K562 (cell line): ENCODE measurements around the gene SENP1. TPM values are rescaled to one million over a fixed set of nuclear protein-coding genes. Genes with fewer than 3 reads are reported as not detected.

Source experiments
- ATAC-seq: fragments of 200-7000 bp; cut with Tn5 transposase; 3 replicates; pipeline ENCODE4 v1.9.1; 2020; ENCODE audit warnings: moderate library complexity
- BruUV-seq: library from RNA; stranded (reverse); fragments of 400-500 nt; replicated peaks from 2 replicates; lab custom pipeline; 2021; lab: Mats Ljungman, UMichigan
- CTCF ChIA-PET: fragments of 300-600 bp; formaldehyde crosslinking; extraction: SDS; loops from one replicate; lab custom pipeline; 2021; ENCODE audit warnings: low intra/inter-chr PET ratio; lab: Yijun Ruan, JAX
- POLR2A ChIA-PET: fragments of 300-600, 350-650 bp; sonication (Branson Sonifier 250); formaldehyde crosslinking; extraction: SDS; loops from one replicate; lab custom pipeline; 2021; ENCODE audit warnings: antibody characterized with exemption, inconsistent platforms; lab: Yijun Ruan, JAX
- DNase-seq, 4 experiments: peaks; one replicate each; pipeline versions ENCODE4 v3.0.0 to v3.0.0-alpha.2; 2011 to 2018; ENCODE audit warnings: low spot score in 3 of 4, mixed read lengths in 3 of 4; ENCODE audit errors: extremely low read depth in 1 of 4
- FAIRE-seq: peaks from 2 replicates; lab custom pipeline; 2011; peaks lifted over from hg19 to GRCh38; lab: Jason Lieb, UNC
- H2AFZ ChIP-seq: 2 replicates; pipeline ENCODE4 v1.6.0; 2011; ENCODE audit warnings: low read depth, low read length, control low read depth, inconsistent platforms
- H3K27ac ChIP-seq: fragments of 200-600 bp; 3 replicates; pipeline ENCODE4 v1.8.0; 2011; ENCODE audit warnings: low read depth, mild to moderate bottlenecking, control low read depth, inconsistent platforms, low read length, moderate library complexity, mixed read lengths; ENCODE audit errors: extremely low read depth
- H3K27me3 ChIP-seq, 2 experiments: fragments of 300-600 bp in 1 of 2; 2 replicates in 1 of 2; 3 replicates in 1 of 2; pipeline versions ENCODE4 v1.6.0 to v1.8.0; 2011; ENCODE audit warnings: inconsistent platforms in 2 of 2, low read length in 2 of 2, mild to moderate bottlenecking in 1 of 2, mixed read lengths in 1 of 2, moderate library complexity in 1 of 2; ENCODE audit not compliant: control insufficient read depth in 2 of 2, insufficient read depth in 2 of 2
- H3K36me3 ChIP-seq: fragments of 300-600 bp; 3 replicates; pipeline ENCODE4 v1.8.0; 2011; ENCODE audit warnings: mild to moderate bottlenecking, low read length, inconsistent platforms; ENCODE audit not compliant: control insufficient read depth, insufficient read depth
- H3K4me1 ChIP-seq, 2 experiments: fragments of 200-600 bp in 1 of 2; replicated peaks in 1 of 2; 2 replicates in 1 of 2; 3 replicates in 1 of 2; pipeline versions ENCODE4 v1.5.1 to v1.8.0; 2011; ENCODE audit warnings: inconsistent platforms in 2 of 2, low read length in 2 of 2, mild to moderate bottlenecking in 1 of 2, mixed read lengths in 1 of 2, moderate library complexity in 1 of 2; ENCODE audit not compliant: control insufficient read depth in 2 of 2, insufficient read depth in 2 of 2
- H3K4me2 ChIP-seq: 2 replicates; pipeline ENCODE4 v1.6.1; 2011; ENCODE audit warnings: low read length, control low read depth, inconsistent platforms, mixed read lengths; ENCODE audit not compliant: insufficient read depth
- H3K4me3 ChIP-seq: fragments of 200-600 bp; sonication (generic), shearing (Covaris generic); 2 replicates; pipeline ENCODE4 v1.5.1; 2016; ENCODE audit warnings: control low read depth, inconsistent platforms
- H3K79me2 ChIP-seq: fragments of 200-600 bp; 3 replicates; pipeline ENCODE4 v1.8.0; 2011; ENCODE audit warnings: low read length, inconsistent platforms; ENCODE audit not compliant: control insufficient read depth, insufficient read depth
- H3K9ac ChIP-seq, 2 experiments: 2 replicates each; pipeline versions ENCODE4 v1.6.0 to v1.6.1; 2011; ENCODE audit warnings: low read depth in 2 of 2, low read length in 2 of 2, control low read depth in 1 of 2, inconsistent platforms in 1 of 2, mild to moderate bottlenecking in 1 of 2, mixed read lengths in 1 of 2; ENCODE audit not compliant: insufficient read depth in 1 of 2
- H3K9me1 ChIP-seq: one replicate; pipeline ENCODE4 v1.6.0; 2011; ENCODE audit warnings: inconsistent platforms, mild to moderate bottlenecking, low read length, moderate library complexity; ENCODE audit not compliant: control insufficient read depth, insufficient read depth
- H3K9me3 ChIP-seq: replicated peaks from 2 replicates; pipeline ENCODE4 v1.5.1; 2011; ENCODE audit warnings: low read depth, low read length, inconsistent platforms; ENCODE audit not compliant: control insufficient read depth, insufficient read depth
- H4K20me1 ChIP-seq: replicated peaks from 2 replicates; pipeline ENCODE4 v1.6.1; 2011; ENCODE audit warnings: low read length, inconsistent platforms, mixed read lengths; ENCODE audit not compliant: control insufficient read depth, insufficient read depth
- CEBPZ ChIP-seq: fragments of 150-350 bp; IDR thresholded peaks from 2 replicates; pipeline ENCODE4 v1.6.1; 2014; ENCODE audit warnings: low read depth, mild to moderate bottlenecking, low read length, borderline replicate concordance
- SAP30 ChIP-seq: fragments of 200-600 bp; sonication (generic); IDR thresholded peaks from 2 replicates; pipeline ENCODE4 v1.6.1; 2012; ENCODE audit warnings: borderline replicate concordance, low read depth, mild to moderate bottlenecking, moderate library complexity, low read length, control low read depth, inconsistent platforms; ENCODE audit not compliant: insufficient read depth, poor library complexity, severe bottlenecking
- WGBS: fragments of 100-300 bp; shearing (Covaris generic); methylation state at CpG from one replicate; pipeline ENCODE4 v1.1.6; 2016; ENCODE audit warnings: low coverage, mixed read lengths; ENCODE audit not compliant: insufficient coverage; ENCODE audit errors: missing lambda C conversion rate; 5-methylcytosine and 5-hydroxymethylcytosine counted together
- in situ Hi-C: fragments of 300-500 bp; cut with MboI; formaldehyde crosslinking; loops from 4 replicates; pipeline ENCODE4 v1.15.0; 2018; ENCODE audit warnings: inconsistent platforms, mixed read lengths
- intact Hi-C: fragments of 100-400 bp; cut with micrococcal nuclease; formaldehyde crosslinking; loops from 2 replicates; pipeline ENCODE4 v1.14.2; 2022
- polyA plus RNA-seq, 8 experiments: library from polyadenylated mRNA; depleted of rRNA in 4 of 8; stranded (reverse) in 5 of 8; unstranded in 3 of 8; fragments of >200 nt; fragmentation: Nextera tagmentation in 2 of 8; fragmentation: Illumina TruSeq in 1 of 8; extraction: Ambion mirVana in 2 of 8; extraction: Trizol in 1 of 8; gene quantifications; 2 replicates each; pipeline versions ENCODE4 v1.2.1 to v1.2.3, GENCODE V29; 2011 to 2014; ENCODE audit warnings: inconsistent platforms in 1 of 8, missing spikeins in 1 of 8
- total RNA-seq, 7 experiments: library from RNA; depleted of rRNA in 6 of 7; stranded (reverse); fragments of >200 nt in 6 of 7; fragmentation: Illumina TruSeq in 2 of 7; extraction: Trizol in 2 of 7; gene quantifications; 2 replicates each; pipeline versions ENCODE4 v1.2.1 to v1.2.3, GENCODE V29; 2011 to 2021; ENCODE audit warnings: low replicate concordance in 1 of 7

The SENP1 gene
- total and polyA plus RNA-seq, 9 of the 15 experiments (the other 6 are each of a cell fraction or from before 2014, with no cell fraction given): 15.5 to 59.0 (median 36.3) TPM

GRCh38 chr12:48143898-48144297, 38.0 kb upstream of the SENP1 start:
- ChIA-PET CTCF (no interaction called here), POLR2A (interaction anchor here (0.7 kb wide), 1 partner anchor 9 kb away, joined by 4 read pairs; no protein-coding TSS in a partner anchor)
- Histone ChIP-seq H3K36me3 (peaks cover 77% of the 10 kb centered on the region; the same call in 2 of the 3 replicates), H3K79me2 (no peaks in the 10 kb centered on the region), H3K9me1 (no peaks in the 10 kb centered on the region), H3K4me3 (no peak overlapping the region), H3K9ac (no peak overlapping the region), H3K27me3 (no peaks in the 10 kb centered on the region), H3K27ac (no peak overlapping the region), H3K9me3 (no peaks in the 10 kb centered on the region), H3K4me1 (peaks cover 0 to 4% of the 10 kb centered on the region in 2 experiments; a peak in 1 of 5 replicates), H4K20me1 (no peaks in the 10 kb centered on the region), H2AFZ (no peak overlapping the region), H3K4me2 (no peak overlapping the region)
- intact Hi-C loops (no loop called here), in situ Hi-C loops (no loop called here)
- ATAC-seq (no peak), DNase-seq (peak in 1 of 4 experiments; percentile 25), FAIRE-seq (no peak)
- TF ChIP-seq SAP30: no peak
- no peak for TF ChIP-seq CEBPZ
- WGBS: 83% methylated on average over 2 of the region's 2 CpGs
- no TSS peak for BruUV-seq
